Raji (cell line): ENCODE data around the gene IKBKE.

Experiments
- POLR2A ChIP-seq: IDR thresholded peaks from 2 replicates; pipeline ENCODE4 v1.6.1; 2011; ENCODE audit warnings: low read depth, low read length, control low read depth; ENCODE audit not compliant: insufficient read depth

IKBKE gene

DNA sequence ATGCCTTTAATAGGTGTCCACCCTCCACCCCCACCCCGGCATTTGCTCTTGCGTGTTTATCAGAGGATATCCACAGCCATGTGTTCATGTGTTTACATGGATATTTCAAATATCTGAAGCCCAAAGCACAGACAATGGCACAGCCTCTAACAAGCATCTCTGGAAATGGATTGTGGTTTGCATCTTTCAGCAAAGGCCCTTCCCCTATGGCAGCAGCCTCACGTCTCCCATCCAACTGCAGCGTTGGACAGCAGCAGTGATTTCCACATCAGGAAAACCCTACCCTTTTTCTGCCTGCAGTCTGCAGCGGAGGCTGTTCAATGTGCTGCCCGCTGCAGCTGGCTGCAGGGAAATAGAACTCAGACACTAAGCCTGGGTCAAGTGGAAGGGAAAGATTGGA lies 38.7 kb downstream of the IKBKE start:
- no peak for TF ChIP-seq POLR2A

DNA sequence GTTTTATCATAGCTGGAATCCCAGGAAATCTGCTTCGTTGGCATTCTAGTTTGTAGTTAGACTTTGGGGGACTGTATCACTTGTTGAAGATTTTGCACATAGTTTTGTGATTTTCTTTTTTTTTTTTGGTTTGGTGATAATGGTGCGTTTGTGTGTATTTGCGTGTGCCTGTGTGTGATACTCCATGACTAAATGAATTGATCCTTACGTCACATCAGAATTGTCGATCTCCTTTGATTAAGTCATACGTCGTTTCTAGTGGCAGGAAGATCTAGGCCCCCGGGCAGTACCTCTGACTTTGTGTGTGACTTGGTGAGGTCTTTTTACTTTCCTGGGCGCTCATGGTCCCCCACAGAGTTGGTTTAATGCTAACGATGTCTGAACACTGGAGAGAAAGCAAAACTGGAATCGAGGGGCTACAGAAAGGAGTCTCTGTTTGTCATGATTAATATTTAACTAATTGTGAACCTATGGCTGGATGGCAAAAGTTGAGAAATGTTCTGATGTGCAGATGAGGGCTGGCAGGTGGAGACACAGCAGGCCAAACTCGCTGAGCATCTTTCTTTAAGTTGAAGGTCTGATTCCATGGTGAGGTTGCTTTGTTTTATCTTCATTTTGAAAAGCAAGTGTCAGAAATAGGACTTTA lies 39.5 kb downstream of the IKBKE start:
- TF ChIP-seq POLR2A: no peak

DNA sequence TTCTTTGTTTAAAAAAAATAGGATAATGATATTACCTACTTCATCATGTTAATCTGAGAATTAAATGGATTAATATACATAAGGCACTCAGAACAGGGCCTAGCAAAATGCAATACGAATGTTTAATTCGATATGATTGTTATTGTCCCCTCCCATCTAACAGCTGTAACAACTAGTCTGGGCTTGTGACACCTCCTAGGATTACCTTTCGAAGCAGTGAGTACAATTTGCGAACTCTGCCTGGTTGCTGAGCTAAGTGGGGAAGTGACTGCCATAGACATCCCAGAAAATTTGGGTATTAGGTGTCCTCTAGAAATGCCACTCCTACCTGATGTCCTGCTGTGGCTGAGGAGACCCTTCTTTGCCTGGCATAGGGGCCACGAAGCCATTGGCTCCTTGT lies 40.1 kb downstream of the IKBKE start:
- TF ChIP-seq POLR2A: no peak

DNA sequence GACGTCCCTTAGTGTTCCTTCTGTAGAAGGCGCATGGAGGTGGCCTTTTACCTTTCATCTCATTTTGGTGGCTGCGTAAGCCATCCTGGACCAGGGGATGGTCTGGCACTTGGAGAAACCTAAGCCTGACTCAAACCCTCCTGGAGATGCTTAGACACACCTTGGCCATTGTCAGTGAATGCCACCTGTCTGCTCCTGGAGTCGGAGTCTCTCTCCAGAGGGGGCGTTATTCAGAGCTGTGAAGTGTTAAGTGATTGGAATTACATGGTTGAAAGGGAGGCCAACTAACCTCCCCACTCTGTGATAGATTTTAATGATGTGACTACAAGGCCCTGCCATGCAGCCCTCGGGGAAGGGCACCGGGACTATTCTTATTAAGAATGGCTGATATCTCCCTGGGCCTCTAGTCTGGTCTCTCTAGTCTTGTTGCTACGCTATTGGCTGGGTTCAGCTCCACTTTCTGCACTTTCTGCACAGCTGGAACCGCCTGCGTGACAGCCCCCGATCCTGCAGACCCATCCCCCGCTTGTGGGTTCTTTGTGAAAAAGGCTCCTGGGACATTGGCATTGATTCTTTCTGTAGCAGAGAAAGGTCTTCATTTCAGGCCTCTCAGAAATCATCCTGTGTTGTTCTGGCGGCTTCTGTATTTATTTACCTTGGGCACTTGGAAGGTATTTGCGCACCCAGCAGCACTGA lies 41.2 kb downstream of the IKBKE start:
- no peak for TF ChIP-seq POLR2A

DNA sequence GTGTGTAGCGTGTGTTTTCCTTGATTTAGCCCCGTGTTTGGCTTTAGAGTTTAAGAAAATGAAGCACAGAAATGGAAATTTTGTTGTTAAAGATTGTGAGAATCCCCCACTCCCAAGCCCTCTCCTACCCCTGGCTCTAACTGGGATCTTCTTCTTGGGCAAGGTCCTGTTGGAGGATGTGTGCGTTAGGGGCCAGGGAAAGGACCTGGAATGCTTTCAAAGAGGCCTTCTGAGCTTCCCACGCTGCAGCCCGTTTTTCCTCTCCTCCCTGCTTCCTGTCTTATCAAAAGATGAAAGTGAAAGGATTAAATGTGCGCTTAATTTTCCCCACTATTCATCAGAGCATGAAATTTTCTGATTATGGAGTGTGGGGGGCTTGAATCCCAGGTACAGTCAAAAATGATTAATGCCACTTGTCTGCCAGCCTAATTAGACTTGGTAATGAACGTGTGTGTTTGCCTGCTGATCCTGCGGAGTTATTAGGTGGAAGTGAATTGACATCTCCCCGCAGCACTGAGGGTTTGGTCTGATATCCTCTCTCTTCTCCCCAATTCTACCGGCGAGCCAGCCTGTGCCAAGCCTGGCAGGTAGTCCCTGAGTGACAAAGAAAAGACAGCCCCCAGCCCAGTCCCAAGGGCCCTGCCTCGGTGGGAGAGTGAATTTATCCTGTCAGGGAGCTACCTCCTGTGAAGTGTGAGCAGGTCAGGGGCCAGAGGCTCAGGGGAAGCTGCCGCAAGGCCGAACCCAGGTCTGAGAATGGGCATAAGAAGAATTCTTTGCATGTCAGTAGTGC lies 42.0 kb downstream of the IKBKE start:
- TF ChIP-seq POLR2A: no peak

DNA sequence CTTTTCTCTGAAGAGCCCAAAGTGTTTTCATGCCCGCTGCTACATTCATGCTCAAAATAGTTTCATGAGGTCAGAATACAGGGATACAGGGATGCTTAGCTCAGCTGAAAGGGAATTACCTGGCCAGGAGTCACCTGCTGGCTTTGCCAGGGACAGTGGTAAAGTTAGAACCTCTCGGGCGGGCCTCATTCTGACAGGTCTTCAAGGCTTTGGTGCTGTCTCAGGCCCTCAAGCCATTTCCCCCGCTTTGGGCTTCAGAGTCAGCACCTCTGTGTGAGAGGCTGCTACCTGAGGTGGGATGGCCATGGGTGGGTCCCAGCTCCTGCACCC lies 42.5 kb downstream of the IKBKE start:
- TF ChIP-seq POLR2A: no peak

DNA sequence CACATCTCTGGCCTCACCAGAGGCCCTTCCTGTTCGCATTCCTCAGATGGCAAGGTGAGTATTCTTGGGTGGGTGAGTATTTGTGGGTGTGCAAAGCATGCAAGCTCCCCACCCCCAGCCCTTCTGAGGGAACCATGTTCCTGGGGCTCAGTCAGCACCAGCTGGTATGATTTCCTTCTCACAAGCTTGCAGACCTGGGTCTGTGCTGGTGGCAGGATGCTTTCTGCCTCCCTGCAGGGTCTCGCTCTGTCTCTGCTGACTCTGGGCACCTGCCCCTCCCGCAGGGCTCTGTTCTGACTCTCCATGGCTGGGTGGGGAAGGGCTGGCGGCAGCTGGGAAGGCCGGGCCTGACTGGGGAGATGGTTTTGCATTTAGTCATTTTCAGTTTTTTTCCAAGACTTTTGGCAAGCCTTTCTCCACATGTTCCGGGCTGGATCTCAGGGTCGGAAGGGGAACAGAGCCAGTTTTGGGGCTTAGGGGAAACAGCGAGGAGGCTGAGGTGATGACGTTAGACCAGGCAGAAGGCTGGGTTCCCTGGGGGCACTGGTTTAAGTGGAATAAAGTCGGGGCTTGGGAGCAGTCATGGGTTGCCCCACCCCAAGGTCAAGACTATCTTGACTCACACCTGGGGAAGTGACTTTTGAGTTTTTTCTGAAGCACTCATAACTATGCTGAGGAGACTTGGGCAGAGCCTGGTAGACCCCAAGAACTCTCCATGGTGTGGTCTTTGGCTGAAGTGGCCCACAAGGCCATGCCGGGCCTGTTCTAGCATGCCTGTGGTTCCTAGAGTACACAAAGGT lies 43.2 kb downstream of the IKBKE start:
- TF ChIP-seq POLR2A: no peak

DNA sequence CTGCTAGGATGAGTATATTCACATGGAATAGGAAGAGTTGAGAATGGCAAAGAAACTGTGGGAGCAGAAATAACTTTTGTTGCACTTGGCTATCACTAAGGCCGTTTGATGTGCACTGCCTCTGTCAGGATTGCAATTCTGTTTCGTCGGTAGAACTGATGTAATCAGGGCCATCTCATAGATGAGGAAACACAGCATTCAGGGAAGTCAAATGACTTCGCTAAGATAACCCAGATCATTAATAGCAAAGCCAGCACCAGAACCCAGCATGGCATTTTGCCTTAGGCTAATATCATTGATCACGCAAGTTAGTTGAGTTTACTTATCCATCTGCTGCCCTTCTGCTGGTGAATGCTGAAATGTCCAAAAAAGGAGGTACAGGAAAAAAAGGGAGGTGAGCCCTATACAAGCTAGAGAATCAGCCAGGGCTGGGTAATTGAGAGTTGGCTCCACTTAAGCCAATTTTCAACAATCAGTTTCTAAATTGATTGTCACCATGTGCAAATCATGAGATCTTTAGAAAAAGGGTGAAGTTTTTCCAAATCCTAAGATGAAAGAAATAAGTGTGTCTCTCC lies 44.6 kb downstream of the IKBKE start:
- no peak for TF ChIP-seq POLR2A

DNA sequence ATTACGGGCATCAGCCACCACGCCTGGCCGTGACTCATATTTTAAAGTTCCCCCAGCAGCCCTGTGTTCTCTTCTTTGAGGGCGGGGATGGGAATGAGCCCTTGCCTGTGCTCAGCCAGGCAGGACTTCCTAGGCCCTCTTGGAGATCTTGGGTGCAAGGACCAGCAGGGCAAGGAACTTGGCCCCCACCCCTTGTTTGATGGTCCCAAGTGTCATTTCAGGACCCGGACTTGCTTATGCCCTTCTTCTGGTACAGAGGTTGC lies 46.4 kb downstream of the IKBKE start:
- no peak for TF ChIP-seq POLR2A

DNA sequence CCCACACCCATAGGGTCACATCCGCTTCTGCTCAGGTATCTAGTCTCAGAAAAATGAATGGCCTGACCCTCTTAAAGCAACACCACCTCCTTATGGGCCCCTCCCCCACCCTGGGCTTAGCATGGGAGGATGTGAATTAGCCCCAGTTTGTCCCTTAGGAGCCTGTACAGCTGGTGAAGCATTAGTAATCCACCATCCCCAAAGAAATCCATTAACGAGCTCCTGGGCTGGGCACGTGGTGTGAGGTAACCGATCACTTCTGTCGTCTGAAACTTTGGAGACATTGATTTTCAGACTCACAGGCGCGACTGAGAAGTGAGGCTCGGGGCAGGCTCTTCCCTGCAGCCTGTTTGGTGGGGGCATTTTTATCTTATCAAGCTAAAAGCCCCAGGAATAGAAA lies 47.5 kb downstream of the IKBKE start:
- no peak for TF ChIP-seq POLR2A

DNA sequence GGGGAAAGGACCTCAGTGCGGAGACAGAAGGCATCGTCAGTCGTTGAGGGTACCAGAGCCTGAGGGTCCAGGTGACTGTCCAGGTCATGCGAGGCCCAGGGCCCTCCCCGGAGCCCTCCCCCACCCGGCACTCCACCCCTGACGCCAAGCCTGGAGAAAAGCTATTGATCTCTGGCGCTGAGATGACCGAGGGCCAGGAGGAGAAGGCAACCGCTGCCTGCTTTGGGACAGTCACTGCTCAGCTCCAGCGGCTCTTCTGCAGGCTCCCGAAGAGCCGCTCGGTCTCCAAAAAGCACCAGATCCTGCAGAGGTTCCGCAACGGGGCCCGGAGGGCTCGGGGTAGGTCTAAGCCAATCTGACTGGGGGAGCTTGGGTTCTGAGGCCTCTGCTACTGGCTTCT lies 47.9 kb downstream of the IKBKE start:
- no peak for TF ChIP-seq POLR2A

DNA sequence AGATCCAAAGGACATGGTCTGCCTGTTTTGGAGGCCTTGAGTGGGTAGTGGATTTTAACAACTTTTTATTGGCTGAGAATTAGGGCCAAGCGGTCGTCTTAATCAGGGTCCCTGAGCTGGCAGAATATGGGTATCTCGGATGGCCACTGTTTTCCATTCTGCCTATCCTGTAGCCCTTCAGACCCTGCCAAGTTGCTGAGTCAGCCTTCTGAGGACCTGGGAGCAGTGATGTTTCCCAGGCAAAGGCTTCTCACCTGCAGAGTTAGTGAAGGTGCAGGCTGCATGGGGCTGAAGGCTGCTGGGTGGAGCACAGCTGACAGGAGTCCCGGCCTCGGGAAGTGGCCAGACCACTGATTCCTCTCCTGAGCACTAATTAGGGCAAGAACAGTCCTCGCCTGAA lies 48.5 kb downstream of the IKBKE start:
- no peak for TF ChIP-seq POLR2A

DNA sequence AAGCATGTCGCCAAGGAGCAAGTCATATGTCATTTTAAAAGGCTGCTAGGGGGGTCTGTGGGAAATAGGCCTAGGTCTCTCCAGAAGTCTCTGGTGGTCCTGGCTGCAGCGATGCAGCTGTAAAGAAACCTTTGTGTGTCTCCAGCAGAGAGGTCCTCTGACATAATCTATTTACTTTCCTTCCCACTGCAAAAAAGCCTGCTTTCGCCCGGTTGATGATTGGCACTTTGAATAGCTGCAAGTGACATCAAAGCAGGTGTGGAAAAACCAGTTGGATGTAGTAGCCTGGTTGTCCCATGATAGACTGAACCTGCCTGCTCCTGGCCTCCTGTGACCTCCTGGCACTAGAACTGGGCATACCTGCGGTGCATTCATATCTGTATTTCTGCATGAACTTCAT lies 50.9 kb downstream of the IKBKE start:
- TF ChIP-seq POLR2A: no peak

DNA sequence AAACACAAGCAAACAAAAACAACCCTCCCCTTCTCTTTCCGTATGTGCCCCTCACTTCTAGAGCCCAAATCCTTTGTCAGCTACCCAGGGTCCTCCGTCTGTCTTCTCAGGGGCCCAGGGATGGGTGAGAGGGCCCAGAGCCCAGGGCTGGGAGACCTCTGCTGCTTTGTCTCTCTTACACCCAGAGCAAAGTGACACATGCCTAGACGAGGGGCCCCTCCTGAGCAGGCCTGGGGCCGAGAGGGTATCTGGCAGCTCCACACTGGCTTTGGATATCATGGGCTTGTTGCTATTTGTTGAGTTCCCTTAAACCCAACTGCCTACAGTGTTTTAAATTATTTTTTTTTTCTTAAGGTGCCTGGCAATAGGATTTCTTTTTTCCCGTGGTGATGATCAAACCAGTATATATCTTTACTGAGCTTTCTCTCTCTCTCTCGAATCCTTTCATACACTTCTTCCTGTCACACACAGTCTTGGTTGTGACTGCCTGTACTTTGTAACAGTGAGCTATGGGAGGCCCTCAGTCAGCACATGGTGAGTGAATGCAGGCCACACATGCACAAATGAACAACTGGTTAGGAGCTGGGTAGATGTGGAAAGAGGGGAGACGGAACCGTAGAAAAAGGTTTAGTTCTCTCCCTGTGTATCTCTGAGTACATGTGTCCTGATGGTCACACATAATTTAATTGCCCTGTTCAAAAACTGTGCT lies 51.6 kb downstream of the IKBKE start:
- no peak for TF ChIP-seq POLR2A

DNA sequence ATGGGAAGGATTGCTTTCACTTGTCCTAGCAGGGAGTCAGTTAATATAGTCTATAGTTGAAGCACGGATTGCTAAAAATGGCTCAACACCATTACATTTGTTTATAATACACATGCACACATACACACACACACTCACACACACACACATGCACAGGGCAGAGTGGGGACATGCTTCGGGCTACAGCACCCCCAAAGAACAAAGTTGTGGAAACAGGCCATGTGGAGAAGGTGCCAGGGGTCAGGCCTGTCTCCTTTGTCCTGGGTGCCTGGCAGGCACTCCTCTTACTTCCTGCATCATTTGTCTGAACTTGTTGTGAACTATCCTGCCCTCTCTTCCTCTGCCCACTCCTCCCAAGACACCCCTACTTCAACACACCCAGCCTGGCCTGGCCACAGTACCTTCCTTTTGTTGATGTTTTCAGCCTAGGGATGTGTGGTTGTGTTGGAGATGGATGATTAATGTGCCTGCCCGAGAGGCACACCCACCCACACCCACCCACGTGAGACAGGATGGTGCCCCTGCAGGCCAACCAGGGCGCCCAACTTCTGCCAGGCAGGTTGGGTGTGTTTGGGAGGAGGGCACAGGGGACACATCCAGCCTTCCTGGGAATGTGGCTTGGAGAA lies 54.6 kb downstream of the IKBKE start:
- TF ChIP-seq POLR2A: no peak
